NCI-H748 (cell line): Measurements from ENCODE around the gene GPC5.
A peak's percentile ranks its signal among the peaks of the same experiment; 100 is the strongest.

ENCODE experiments used
- DNase-seq: peaks from one replicate; lab custom pipeline; 2025; ENCODE audit not compliant: unreplicated experiment; lab: John Stamatoyannopoulos, UW

The GPC5 gene

GRCh38 chr13:91704398-91704797 is 306.0 kb downstream of the GPC5 start:
- DNase-seq: no peak

GRCh38 chr13:91708558-91708957 is 310.1 kb downstream of the GPC5 start:
- no peak for DNase-seq

- DNase-seq: no peak
Measured at GRCh38 chr13:91709180-91709579, 310.8 kb downstream of the GPC5 start.

GRCh38 chr13:91710733-91711132 is 312.3 kb downstream of the GPC5 start:
- DNase-seq: no peak

- peak; percentile 64 for DNase-seq
Measured at GRCh38 chr13:91714855-91715254, 316.4 kb downstream of the GPC5 start.

- no peak for DNase-seq
Measured at GRCh38 chr13:91716436-91717065, 318.1 kb downstream of the GPC5 start.

GRCh38 chr13:91719033-91719432 is 320.6 kb downstream of the GPC5 start:
- no peak for DNase-seq

- no peak for DNase-seq
Measured at GRCh38 chr13:91721413-91721812, 323.0 kb downstream of the GPC5 start.

GRCh38 chr13:91722267-91722884 is 324.0 kb downstream of the GPC5 start:
- DNase-seq: peak; percentile 57

GRCh38 chr13:91724591-91724990 is 326.2 kb downstream of the GPC5 start:
- DNase-seq: no peak

GRCh38 chr13:91725646-91726045 is 327.2 kb downstream of the GPC5 start:
- no peak for DNase-seq

- DNase-seq: no peak
Measured at GRCh38 chr13:91726671-91727070, 328.2 kb downstream of the GPC5 start.

- no peak for DNase-seq
Measured at GRCh38 chr13:91729859-91730258, 331.4 kb downstream of the GPC5 start.

- DNase-seq: no peak
Measured at GRCh38 chr13:91739751-91740150, 341.3 kb downstream of the GPC5 start.

- DNase-seq: no peak
Measured at GRCh38 chr13:91740756-91741155, 342.3 kb downstream of the GPC5 start.

- no peak for DNase-seq
Measured at GRCh38 chr13:91741925-91742324, 343.5 kb downstream of the GPC5 start.

- DNase-seq: no peak
Measured at GRCh38 chr13:91744284-91744683, 345.9 kb downstream of the GPC5 start.

GRCh38 chr13:91745967-91746366 is 347.5 kb downstream of the GPC5 start:
- peak; percentile 77 for DNase-seq

- peak; percentile 20 for DNase-seq
Measured at GRCh38 chr13:91747186-91747585, 348.8 kb downstream of the GPC5 start.

GRCh38 chr13:91748416-91749089 is 350.1 kb downstream of the GPC5 start:
- DNase-seq: no peak

- DNase-seq: no peak
Measured at GRCh38 chr13:91758724-91759123, 360.3 kb downstream of the GPC5 start.

- DNase-seq: no peak
Measured at GRCh38 chr13:91762957-91763356, 364.5 kb downstream of the GPC5 start.
